ENCODE results near the gene NR6A1.

Gene NR6A1

DNA sequence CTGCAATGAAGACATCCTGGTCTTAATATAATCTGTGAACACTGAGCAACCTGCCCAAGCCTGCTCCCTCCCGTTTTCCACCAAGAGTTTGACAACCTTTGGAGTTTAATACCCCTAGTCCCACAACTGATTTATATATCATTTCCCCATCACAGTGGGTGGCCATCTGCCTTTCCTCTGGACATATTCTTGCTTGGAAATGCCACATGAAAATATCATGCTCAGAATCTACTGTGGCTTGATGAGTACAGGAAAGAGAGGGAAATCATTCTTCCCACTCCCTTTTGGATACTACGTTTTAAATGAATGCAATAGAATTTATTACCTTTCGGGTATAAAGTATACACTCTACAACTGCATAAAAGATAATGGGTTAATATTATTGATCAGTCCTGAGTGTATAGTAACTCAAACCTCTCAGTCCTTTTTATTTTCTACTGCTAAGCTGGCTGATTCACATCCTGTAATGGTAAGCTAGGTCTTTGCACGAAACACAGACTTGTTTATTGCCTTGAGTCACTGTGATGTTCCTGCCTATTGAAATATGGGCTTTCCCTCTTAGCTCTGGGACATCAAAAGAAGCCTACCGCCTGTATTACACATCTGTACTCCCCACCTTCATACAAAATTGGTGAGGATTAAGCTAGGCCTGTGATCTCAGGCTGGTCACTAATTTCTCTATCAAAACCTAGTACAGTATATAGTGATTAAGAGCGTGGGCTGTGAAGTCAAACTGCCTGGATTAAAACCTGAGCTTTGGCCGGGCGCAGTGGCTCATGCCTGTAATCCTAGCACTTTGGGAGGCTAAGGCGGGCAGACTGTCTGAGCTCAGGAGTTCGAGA, 196.4 kb downstream of the NR6A1 start:
- no peak for DNase-seq (ENCODE audit: low read depth in 2 of 2)

DNA sequence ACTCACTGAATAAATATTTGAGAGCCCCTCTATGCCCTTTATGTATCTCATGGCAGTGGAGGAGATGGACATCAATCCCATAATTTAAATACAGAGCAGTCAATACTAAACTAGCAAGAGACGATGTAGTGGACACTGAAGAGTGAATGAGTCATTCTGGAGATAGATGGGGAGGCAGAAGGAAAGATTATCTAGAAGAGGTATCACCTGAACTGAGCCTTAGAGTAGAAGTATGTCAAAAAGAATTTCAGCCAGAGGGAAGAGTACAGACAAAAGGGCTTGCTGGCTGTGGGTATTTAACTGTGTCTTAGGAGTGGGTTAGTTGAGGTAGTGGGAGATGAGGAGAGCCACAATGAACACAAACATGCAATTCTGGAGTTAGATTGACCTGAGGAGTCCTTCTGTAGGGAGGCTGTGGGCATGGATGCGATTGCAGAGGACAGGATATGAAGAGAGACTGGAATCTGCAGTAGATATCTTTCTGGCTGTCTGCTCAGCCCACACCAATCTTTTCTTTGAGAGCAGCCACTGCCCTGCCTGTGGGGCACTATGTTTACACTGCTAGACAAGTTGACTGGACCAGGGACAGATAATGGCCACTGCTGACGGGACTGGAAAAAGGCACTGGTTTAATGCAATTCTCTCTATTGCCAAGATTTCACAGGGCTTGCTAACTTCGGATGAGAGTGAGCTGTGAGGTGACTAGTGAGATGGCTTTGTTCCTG, 200.0 kb downstream of the NR6A1 start:
- no peak for DNase-seq (ENCODE audit: low read depth in 2 of 2)

DNA sequence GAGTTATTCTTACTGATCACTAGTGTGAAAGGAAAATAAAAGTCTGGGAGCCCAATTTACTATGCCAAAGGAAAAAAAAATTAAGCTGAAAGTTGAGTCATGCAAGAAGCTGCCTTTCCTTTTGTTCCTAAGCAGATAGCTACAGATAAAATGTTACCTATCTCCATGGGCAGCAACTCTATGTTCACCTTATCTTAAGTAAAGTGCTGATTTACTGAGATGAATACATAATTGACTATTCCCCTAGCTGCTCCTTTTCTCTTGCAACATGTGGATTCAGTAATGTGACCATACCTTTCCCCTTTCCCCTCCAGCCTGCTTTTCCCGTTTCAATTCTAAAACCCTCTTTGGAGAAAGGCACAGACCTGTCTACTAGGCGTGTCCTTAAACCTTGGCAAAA, 201.2 kb downstream of the NR6A1 start:
- DNase-seq (ENCODE audit: low read depth in 2 of 2), result no peak

DNA sequence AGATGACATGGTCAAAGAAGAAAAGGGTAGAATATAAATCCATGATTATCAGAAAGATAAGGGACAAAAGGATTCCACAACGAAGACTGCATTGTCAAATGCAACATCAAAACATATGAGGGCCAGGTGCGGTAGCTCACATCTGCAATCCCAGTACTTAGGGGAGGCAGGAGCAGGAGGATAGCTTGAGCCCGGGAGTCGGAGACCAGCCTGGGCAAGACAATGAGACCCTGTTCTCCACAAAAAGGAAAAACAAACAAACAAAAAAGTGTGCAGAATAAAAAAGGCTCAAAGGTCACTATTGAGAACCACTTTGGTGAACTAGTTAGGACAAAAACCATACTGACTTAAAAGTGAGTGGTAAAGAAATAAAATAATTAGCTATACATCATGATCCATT, 203.7 kb downstream of the NR6A1 start:
- DNase-seq (ENCODE audit: low read depth in 2 of 2), result no peak

DNA sequence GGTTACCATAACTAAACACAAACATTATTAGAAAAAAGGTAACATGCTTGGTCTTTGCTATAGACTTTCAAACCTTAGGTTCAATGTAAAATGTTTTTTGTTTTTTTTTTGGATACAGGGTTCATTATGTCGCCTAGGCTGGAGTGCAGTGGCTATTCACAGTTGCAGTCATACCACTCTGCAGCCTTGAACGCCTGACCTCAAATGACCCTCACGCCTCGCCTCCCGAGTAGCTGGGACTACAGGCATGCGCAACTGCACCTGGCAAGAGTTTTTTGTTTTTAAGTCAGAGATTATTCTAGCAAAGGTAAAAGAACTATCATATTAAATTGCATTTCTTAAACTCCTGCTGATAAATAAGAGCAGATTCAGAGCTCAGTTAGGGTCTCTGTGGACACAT, 208.8 kb downstream of the NR6A1 start:
- no peak for DNase-seq (ENCODE audit: low read depth in 2 of 2)

DNA sequence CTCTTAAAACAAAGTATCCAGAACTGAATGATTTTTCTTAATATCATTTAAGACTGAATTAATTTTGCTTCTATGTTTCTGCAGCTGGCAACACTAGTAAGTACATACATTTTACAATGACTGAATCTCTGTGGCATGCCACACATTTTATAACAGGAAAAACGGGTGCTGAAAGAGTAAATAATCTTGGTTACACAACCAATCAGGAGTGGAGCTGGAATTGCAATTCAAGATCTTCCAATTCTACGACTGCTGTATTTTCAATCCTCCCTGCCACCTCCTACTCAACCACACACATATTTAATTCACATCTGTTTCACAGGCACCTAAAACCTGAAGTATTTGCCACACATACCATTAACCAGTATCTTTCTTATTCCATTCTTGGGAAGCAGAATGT, 211.2 kb downstream of the NR6A1 start:
- no peak for DNase-seq (ENCODE audit: low read depth in 2 of 2)

DNA sequence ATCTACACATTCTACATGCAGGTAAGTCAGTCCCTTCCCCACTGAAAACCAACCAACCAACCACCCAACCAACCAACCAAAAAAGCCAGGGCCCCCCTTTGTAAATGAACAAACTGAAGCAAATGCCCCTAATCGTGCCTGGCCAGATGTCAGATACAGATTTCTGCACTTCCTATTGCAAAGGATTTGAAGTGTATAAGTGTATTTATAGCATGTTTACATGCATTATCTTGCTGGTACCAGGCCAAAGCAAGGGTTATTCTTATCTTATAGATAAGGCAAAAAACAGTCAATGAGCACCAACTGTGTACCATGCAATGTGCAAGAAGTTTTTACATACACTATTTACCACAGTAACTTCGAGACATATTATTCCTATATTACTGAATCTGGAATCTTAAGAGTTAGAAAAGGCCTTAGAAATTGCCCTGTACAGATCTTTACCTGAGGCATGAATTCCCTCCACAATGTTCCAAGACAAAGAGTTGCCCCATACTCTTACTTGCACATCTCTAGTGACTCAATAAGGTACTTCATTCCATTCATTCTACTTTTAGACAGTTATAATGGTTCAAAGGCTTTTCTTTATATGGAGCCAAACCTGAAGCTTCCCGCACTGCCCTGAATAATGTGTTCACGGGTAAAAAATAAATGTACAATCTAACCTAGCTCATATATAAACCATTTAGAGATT, 212.2 kb downstream of the NR6A1 start:
- DNase-seq (ENCODE audit: low read depth in 2 of 2), result no peak

DNA sequence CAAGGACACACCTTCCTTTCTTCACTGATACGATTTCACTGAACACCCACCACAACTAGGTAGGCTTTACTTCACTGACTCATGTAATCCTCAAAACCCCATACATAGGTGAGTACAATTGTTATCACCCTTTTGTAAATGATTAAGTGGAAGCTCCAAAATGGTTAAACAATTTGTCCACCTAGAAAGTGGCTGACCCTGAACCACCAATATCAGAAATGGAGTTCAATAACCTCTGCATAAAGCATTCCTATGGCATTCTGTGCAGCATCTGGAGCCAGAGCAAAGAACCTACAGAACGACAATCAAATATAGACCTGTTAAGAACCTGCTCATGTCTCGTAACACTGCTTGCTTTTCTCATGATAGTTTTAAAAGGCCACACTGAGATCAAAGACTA, 213.2 kb downstream of the NR6A1 start:
- DNase-seq (ENCODE audit: low read depth in 2 of 2), result no peak

DNA sequence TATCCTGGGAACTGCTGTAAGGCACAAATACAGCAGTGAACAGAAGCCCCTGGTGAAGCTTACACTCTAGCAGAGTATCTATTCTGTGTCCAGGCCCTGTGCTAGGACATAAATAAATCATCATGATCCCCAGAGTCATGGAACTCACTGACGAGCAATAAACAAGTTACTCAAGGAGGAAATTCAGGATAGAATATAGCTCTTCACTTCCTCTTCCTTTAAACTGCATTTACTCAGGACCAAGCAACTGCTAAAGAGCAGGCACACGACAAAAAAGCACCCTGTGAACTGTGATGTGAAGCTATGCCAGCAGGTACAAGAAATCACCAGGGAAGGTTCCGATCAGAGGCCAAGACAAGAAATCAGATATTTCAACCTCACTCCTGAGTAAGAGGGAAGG, 216.1 kb downstream of the NR6A1 start:
- no peak for DNase-seq (ENCODE audit: low read depth in 2 of 2)

DNA sequence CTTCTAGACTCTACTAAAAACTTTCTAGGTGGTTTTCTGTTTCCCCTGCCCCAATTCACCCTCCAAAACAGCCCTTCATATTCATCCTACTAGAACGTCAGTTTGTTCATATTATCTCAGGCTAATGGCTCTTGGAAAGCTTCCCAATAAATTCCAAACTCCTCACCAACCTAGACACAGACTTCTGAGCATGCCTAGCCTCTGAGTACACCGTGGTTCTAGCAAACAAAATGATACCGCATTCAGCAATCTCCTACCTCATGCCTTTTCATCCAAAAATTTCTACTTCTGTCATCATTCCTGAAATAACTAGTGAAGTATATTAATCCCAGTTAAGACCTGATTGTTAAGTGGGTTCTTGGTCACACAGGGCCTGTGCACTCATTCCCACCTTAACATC, 217.4 kb downstream of the NR6A1 start:
- DNase-seq (ENCODE audit: low read depth in 2 of 2), result no peak

DNA sequence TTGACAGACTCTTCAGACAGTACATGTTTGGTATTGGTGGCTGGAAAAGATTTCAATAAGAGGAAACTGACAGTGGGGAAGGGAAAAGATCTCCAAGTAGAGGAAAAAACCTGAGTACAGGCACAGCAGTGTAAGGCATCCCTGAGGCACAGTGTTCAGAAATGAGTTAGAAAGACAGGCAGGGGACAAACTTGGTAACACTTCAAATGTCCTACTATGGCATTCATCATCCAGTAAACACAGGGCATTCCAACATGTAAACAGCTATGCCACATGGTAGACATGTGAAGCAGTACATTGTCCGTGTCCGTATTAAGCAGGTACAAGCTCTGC, 218.9 kb downstream of the NR6A1 start:
- DNase-seq (ENCODE audit: low read depth in 2 of 2), result no peak

DNA sequence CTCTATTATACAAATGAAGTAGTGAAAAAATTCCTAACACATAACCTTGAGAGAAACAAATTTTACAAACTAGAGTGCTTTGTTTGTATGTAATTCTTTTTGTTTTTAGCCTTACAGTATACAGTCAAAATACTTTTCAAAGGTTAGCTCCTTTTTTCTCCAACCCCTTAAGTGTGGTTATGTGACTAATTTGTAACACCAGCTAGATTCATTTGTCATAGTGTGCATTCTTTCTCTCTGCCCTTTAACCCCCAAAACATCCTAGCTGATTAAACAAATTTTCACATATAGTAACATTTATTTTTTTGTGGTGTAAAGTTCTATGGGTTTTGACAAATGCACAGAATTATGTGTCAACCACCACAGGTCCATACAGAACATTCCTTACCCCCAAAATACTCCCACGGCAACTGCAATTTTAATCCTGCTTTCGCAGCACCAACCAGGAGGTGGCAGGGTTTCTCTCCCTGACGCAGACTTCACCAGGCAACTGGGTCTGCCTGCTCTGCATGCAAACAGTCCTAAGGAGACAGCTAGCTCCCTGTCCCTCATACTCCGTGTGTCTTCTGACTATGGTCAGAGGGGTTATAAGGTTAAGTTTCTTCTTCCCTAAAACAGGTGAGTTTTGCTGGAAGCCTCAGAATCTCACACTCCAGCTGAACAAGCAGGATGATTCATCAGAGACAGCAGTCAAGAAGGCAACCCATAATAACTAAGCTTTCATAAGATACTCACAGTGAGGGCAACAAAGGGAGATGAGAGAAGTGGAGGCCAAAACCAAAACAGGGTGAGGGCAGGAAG, 219.4 kb downstream of the NR6A1 start:
- no peak for DNase-seq (ENCODE audit: low read depth in 2 of 2)

DNA sequence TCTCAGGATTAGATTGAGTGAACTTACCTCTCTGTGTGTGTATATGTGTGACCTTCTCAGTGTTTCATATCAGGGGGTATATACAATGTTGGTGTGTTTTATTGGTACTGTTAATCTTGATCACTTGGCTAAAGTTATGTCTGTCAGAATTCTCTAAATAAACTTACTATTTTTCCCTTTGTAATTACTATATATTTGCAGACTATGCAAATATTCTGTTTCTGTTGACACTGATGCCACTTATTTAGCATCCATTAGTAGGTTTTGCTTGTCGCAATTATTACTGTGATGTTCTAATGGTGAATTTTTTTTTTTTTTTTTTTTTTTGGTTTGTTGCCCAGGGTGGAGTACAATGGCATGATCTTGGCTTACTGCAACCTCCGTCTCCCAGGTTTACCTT, 221.0 kb downstream of the NR6A1 start:
- DNase-seq (ENCODE audit: low read depth in 2 of 2), result no peak

DNA sequence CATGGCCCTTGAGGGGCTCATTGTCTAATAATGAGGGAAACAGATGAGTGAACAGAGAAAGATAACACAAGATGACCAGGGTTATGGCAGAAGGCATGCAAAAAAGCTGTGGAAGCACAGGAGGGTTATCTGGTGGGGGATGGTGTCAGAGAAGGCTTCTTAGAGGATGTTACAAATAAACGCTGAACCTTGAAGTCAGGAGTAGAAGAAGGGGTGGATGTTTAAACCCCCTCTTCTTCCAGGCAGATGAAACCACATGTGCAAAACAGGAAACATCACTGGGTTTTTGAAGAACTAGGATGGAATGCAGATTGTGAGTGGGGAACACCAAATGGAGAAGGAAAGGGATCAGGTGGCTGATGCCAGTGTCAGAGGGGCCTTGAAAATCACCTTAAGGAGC, 222.1 kb downstream of the NR6A1 start:
- no peak for DNase-seq (ENCODE audit: low read depth in 2 of 2)

DNA sequence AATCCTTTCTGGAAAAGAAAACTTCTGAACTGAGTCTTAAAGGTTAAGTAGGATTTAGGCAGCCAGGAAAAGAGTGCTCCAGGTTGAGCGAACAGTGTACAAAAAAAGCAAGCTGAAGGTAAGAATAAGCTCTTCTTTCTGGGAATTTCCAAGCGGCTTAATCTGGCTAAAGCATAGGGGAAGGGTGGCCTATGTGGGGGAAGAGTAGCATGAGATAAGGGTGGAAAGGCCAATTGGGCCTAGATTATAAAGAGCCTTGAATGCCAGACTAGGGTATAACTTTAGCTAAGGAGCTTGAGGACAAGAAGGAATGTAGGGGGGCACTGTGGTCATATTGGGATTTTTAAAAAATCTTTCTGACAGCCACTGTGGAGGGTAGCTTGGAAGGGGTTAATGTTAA, 226.6 kb downstream of the NR6A1 start:
- DNase-seq (ENCODE audit: low read depth in 2 of 2), result no peak

DNA sequence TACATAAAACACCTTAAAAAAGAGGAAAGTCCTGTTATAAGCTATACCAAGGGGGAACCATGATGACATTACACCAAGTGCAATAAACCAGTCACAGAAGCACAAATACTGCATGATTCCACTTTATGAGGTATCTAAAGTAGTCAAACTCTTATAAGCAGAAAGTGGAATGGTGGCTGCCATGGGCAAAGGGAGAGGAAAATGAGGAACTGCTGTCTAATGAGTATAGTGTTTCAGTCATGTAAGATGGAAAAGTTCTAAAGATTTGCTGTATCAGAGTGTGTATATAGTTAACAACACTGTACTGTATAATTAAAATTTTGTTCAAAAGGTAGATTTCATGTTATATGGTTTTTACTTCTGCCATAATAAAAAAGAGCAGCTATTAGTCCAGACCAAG, 229.3 kb downstream of the NR6A1 start:
- no peak for DNase-seq (ENCODE audit: low read depth in 2 of 2)

DNA sequence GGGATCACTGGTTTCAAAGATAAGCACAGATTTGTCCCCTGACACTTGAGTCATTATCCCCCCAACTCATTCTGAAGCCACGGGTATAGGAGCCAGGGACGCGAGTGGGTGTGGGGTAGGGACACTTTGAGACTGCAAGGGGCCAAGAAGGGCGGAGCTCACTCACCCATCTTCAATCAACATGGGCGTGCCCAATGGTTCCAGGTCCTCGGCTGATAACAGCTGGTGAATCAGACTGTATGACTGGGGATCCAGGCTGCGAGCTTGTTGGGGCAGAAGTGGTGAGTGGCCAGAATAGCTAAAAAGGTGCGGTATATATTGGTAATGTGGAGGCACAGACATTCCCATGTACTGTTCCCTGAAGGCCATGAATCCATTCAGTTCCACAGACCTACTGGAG, 233.2 kb downstream of the NR6A1 start:
- no peak for DNase-seq (ENCODE audit: low read depth in 2 of 2)

DNA sequence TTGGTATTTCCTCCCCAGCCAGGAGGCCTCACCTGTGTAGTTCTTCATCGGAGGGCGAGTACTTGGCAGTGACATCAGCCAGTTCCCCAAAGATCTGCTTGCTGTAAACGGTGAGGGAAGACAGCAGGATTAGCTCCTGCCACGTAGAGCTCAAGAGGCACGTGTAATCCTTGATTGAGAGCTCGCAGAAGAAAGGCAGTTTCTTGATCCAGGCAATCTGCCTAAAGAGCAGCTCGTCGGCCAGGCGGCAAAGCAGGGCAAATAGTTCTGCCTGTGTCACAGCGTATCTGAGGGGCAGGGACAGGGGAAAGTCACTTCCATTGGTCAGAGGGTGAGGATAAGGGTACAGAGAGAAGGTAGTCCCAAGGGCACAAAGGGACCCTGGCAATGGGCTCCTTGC, 235.3 kb downstream of the NR6A1 start:
- DNase-seq (ENCODE audit: low read depth in 2 of 2), result no peak

DNA sequence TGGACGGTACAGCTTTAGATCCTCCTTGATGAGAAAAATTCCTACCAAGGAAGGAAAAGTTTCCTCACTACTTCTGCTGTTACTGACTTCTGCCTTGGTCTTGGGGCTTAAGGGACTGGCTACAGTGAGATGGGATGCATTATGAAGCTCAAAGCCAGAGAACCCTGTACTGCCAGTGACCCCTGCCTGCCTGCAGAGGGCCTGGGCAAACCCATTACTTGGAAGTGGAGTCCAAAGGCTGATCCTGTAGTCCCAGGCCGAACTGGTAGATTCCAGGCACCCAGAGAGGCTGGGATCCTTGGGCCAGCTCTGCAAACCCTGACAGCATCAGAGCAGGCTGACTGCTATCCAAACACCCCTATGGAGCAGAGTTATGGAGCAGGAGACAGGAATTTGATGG, 238.2 kb downstream of the NR6A1 start:
- DNase-seq (ENCODE audit: low read depth in 2 of 2), result no peak

DNA sequence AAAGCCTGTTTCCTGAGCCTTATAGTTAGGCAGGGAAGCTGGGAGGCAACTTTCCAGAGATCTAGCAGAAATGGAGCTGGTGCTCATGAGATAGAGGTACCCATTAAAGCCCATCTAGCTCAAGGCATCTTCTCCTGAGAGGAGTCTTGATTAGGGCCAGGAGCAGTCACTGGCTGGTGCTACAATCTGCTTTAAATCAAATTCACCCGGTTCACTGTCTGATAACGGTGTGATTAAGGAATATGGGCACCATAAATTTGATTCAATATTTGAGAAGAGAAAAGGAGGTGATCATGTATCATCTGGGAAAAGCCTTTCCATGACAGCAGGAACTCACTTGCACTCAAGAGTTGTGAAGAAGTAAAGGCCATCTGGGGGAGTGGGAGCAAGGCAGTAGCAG, 240.0 kb downstream of the NR6A1 start:
- no peak for DNase-seq (ENCODE audit: low read depth in 2 of 2)

DNA sequence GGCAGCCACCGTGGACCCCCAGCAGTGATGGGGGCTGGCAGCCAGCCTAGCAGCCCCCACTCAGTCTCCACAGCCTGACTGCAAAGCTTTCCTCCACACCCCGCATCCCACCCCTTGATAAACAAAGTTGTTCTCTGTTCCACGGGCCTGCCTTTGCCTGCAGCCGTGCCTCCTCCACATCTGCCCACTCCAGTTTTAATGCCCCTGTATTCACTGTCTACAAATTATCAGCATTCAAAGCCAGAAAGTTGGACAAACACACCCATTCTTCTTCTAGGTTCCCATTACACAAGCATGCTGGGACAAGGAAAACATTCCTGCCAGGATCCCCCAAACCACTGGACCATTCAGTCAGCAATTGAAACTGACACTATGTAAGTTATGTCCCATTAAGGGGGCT, 240.9 kb downstream of the NR6A1 start:
- DNase-seq (ENCODE audit: low read depth in 2 of 2), result no peak

DNA sequence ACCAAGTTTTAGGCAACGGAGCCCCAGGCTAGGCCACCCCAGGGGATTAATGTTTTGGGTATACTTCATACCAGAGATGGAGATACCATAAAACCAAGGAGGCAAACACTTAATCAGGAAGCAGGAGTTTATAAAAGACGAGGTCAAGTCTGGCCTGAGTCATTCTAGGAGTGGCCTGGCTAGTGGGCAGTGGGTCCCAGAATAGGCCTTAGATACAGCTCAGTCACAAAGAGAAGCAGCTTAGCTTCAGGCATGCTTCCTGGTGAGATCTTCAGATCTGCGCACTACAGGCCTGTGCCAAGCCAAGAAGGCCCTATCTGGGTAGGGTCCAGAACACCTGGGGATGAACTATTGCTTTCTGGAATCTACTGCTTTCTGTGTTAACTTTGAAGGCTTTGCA, 243.3 kb downstream of the NR6A1 start:
- no peak for DNase-seq (ENCODE audit: low read depth in 2 of 2)
